Nucleus accumbens (tissue), 56 donors: Measurements from ENCODE around the gene HS3ST6.
"Not testable (repeated sequence)": the region's sequence is repeated elsewhere in the genome, so short reads cannot be mapped to it uniquely, and the experiment has no call there.

ENCODE experiments used
- DNase-seq, 56 donors: peaks; one replicate each; lab custom pipeline; 2025; lab: John Stamatoyannopoulos, UW

The HS3ST6 gene

GRCh38 chr16:1949507-1949906 lies 31.3 kb upstream of the HS3ST6 start:
- no peak for DNase-seq

GRCh38 chr16:1947369-1947670 lies 29.1 kb upstream of the HS3ST6 start:
- DNase-seq, result no peak

DNA sequence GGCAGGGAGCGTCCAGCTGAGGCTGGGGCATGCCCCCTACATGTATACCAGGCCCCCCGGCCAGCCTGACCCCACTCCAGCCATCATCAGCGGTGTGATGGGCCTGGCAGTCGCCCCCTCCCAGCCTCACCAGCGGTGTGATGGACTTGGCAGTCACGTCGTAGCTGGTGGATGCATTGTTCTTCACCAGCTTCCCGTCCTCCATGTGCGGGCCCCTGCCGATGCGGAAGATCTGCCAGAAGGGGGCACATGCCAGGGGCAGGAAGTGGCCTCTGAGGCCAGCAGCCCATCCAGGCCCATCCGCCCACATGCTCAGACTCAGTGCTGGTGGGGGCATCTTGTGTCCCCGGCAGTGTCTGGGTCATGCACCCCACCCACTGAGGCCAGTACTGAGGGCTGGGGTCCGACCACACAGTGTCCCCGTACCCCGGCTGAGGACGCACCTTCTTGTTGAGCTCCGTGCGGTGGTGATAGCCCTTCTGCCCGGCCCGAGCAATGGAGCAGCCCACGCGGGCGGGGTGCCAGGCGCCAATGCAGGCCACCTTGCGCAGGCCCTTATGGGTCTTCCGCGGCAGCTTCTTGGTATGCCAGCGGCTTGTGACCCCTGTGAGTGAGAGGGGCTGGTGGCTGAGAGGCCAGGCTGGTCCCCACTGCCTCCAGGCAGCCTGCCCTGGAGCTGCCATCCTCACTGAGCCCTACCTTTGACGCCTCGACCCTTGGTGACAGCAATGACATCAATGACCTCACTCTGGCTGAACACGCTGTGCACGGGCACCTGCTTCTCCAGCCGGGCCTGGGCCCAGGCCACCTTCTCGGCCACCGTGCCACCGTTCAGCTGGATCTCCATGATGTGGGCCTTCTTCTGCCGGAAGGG lies 28.5 kb upstream of the HS3ST6 start:
- DNase-seq, result no peak

DNA sequence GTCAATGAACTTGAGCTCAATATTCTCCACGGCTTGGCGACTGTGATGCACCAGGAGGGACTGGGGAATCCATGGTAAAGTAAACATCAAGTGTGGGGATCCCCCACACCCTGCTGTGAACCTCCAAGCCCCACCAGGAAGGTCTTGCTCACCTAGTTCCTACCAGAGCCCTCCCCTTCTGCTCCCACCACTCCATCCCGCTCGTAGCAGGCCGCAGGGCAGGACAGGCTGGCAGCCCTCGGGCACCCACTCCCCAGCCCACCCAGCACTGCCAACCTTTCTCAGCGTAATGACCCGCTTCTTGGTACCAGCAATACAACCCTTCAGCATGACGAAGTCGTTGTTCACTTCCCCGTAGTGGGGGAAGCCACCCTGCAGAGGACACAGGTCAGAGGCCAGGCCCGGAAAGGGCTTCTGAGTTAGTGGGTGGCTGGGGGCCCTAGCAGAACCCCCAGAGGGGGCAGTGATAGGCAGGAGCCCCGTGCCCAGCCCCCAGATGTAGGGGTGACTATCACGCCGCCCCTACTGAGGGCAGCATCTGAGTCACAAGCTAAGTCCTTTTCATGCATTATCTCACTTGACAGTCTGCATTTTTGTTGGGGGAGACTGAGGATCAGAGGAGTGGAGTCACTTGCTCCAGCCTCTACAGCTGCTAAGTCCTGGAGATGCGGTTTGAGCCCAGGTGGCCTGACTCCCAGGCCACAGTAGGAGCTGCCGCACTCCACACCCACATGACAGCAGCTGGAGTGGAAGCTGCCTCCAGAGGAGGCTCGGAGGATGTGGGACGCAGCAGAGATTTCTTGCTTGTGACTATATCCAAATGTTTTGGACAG lies 27.6 kb upstream of the HS3ST6 start:
- no peak for DNase-seq

DNA sequence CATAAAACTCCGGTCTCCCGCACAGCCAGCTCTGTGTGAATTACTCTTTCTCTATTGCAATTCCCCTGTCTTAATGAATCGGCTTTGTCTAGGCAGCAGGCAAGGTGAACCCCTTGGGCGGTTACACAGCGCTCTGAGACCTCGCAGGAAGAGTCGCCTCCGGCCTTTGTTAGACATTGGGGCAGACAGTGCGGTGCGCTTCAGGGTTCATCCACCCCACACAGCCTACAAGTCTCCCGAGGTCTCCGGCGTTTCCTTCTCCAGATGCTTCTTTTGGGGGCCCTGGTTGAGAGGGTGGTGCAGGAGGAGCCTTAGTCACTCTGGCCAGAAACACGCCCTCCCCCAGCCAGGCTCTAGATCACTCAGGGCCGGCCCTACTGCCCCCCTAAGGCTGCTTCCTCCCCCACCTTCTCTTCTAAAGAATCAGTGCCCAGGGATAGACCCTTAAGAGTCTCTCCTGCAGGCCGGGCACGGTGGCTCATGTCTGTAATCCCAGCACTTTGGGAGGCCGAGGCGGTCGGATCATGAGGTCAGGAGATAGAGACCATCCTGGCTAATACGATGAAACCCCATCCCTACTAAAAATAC lies 26.5 kb upstream of the HS3ST6 start:
- no peak for DNase-seq

DNA sequence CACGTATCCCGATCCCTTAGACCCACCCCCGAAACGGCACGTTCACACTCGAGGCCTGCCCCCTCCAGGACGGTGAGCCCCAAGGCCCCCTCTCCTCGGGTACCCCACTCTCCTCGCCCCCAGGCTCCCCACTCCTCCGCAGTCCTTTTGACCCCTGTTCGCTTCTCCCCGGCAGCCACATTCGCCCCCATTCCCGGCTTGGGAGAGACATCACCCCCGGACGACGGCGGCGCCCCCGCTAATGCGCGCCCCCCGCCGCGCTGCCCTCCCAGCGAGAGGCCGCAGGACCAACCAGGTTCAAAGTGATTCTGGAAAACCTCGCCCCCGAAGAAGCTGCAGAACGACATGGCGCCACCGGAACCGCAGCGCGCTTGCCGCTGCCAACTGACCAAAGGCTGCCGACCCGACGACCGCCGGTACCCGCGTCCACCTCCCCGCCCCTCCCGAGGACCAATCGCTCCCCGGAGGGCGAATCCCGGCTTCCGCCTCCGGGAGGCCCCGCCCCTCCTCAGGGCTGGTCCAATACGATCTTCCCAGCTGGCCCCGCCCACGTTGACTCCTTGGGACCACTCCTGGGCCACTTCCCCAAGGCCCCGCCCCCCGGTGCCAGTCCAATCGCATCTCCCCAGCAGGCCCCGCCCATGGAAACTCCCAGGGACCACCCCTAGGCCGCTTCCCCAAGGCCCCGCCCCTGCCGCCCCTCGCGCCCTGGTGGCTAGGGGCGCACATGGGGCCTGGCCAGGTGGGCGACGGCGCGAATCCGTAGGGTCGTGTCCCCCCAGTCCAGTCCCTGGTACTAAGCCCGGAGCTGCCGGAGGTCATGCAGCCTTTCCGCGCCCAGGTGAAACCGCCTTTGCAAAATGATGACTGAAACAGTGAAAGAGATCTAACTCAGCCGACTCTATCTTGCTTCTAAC lies 24.9 kb upstream of the HS3ST6 start, which contains the start of gene MSRB1:
Gene MSRB1 (minus strand): TSS at position 390 of the 917 bp plus-strand sequence. CDS start 43 bp downstream, at position 347.
- DNase-seq, result peak; percentile 70 to 100 (median 98)

- DNase-seq, result peak in 1 of 56 donors; percentile 4
Measured at GRCh38 chr16:1942047-1942809, 24.0 kb upstream of the HS3ST6 start.

GRCh38 chr16:1941162-1942046 lies 23.2 kb upstream of the HS3ST6 start:
- DNase-seq, result no peak

DNA sequence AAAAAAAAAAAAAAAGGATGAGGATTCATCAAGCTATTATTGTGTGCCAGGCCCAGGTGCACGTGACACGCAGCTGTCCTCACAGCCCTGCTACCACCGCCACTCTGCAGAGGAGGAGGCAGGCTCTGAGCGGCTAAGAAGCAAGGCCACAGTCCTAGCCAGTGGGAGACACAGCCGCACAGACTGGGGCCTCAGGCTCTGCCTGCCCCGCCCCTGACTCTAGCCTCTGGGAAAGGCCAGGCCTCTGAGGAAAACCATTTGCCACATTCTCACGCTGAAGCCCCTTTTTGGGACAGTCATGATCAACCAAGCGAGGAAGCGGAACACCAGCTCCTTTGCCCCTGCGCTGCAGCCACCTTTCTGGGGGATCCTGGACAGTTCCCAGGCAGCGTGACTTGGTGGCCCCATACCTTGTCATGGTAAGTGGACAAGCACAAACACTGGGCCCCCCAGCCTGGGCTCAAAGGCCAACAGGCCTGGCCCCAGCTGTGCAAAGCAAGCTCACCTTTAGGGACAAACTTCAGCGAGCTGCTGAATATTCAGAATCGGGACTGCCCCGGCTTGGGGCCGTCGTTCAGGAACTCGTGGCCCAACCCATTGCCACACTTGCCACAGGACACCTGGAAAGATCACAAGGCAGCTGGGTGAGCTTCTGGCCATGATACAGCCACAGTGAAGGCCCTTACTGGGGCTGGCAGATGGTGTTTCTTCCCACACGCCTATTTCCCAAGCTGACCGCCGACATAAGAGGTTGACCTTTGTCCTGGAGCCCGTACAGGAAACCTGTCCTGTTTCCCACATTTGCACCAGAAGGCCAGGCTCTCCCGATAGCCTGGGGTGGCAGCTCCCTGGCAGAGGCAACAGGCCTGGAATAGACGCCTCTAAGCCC lies 22.3 kb upstream of the HS3ST6 start:
- DNase-seq, result no peak

- DNase-seq, result not testable (repeated sequence)
Measured at GRCh38 chr16:1939833-1940232, 21.6 kb upstream of the HS3ST6 start.

- no peak for DNase-seq
Measured at GRCh38 chr16:1938910-1939309, 20.7 kb upstream of the HS3ST6 start.

- DNase-seq, result no peak
Measured at GRCh38 chr16:1938316-1938715, 20.1 kb upstream of the HS3ST6 start.

- DNase-seq, result no peak
Measured at GRCh38 chr16:1936945-1937479, 18.8 kb upstream of the HS3ST6 start.

DNA sequence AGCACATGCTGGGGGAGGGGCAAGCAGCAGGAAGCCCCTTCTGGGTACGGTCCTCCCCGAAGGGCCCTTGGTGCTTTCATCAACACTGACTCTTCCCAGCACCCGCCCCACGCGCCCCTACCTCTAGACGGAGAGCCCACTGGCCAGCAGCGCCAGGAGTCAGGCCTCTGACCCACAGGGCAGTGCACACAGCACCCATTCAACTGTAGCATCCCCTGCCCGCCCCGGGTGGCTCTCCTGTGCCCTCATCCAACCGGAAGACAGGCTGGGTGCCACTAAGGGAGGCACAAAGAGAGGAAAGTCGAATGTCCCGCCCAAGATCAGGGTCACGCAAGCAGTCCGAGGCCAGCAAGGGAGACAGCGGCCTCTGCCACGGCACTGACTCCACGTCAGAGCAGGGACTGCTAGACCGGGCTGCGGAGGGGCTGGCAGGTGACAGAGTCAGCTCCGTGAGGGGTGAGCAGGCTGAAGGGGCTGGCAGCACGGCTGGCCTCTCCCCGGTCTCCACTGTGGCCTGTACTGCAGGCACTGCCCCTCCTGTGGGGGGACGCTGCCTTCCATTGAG lies 15.0 kb upstream of the HS3ST6 start:
- DNase-seq, result no peak

DNA sequence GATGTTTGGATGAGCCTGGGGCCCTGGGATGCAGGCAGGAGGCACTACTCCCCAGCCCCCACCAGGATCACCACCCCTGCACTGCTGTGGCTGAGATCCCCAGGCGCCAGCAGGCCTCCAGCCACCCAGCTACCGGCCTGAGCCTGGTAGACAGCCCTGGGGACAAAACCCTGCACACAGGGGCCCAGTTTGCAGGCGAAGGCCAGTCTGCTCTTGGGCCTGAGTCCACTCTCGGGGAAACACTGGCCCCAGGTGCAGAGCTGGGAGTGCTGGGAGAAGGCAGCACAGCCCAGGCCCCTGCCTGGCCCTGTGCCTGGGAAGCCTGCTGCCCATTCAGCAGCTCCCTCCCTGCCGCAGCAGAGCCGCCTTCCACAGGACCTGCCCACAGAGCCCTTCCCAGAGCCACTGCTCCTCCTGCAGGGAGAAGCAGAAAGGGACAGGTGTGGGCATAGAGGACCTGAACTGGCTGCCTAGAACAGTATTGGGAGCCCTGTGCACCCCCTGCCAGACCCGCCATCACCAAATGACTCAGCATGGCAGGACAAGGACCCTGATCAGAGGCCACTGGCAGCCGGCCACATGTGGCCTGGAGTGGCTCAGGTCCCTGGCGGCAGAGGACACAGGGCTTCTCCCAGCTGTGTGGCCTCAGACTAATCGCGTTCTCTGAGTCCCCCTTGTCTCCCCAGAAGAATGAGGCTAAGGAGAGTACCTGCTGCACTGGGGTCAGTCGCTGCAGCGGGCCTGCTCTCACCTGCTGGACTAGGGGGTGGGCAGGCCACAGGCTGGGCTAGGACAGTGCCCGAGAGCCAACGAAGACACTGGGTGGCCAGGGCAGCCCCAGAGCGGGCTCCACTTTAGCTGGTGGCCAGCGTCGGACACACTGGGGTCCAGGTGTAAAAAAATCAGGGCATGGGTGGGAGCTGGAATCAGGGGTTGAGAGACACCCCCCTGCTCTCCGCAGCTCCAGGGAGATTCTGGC lies 14.1 kb upstream of the HS3ST6 start:
- no peak for DNase-seq

DNA sequence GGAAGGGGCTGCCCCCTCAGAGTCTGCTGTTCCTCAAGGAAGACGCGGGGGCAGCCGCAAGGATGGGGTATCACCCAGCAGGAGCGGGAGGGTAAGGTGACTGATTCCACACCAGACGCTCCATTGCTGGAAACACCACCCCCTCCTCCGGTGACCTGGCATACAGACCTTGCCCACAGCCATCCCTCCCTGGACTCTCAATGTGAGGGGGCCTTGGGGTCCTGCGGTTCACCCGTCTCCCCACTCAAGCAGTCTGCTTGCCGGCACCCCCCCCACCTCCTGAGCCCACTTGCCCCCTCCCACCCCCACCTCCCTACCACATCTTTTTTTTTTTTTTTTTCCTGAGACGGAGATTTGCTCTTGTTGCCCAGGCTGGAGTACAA lies 12.1 kb upstream of the HS3ST6 start:
- DNase-seq, result no peak
